Measurements from ENCODE around the gene ADGRV1.

DNA sequence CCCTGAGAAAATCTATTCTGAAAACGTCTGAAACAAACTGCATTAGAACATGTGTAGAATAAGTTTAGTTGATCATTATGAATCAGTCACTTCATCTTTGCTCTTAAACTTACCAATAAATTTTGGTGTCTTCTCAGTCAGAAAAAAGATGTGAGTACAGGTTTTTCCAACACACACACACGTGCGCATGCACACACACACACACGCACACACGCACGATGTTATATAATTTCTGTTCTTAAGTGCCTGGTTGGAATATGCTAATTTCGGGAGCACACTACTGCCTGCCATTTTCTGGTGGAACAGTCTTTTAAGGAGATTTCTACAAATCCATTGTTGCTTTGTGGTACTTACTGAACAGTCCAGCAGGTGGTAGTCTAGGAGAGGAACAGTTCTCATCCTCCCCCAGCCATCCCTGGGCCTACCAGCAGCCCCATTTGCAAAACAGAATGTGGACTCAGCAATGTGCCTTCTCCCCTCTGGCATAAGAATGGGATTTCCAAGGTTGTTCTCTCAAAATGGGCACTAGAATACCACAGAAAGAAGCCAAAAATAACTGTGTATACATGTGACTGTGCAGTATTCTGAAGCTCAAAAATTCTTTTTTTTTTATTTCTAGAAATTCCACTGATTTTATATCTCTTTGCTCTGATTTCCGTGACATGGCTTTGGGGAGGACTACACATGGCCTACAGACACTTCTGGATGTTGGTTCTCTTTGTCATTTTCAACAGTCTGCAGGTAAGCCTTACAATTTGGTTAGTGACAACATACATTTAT lies 543.2 kb downstream of the ADGRV1 start:
- TF ChIP-seq ZNF384 (IDR thresholded peaks at IDR 0.05) (no peak), ELF4 (IDR thresholded peaks at IDR 0.05) (no peak), ARNT (IDR thresholded peaks at IDR 0.05) (no peak), FOXA1 (IDR thresholded peaks at IDR 0.05) (no peak), TARDBP (IDR thresholded peaks at IDR 0.05) (no peak), FOXM1 (IDR thresholded peaks at IDR 0.05; ENCODE audit: borderline replicate concordance) (no peak), SUZ12 (IDR thresholded peaks at IDR 0.05) (no peak), CTBP1 (IDR thresholded peaks at IDR 0.05; ENCODE audit: borderline replicate concordance) (no peak), FOXK2 (IDR thresholded peaks at IDR 0.05) (no peak), HDGF (IDR thresholded peaks at IDR 0.05; ENCODE audit: borderline replicate concordance) (no peak)
- TF ChIP-seq, protein P1, sequence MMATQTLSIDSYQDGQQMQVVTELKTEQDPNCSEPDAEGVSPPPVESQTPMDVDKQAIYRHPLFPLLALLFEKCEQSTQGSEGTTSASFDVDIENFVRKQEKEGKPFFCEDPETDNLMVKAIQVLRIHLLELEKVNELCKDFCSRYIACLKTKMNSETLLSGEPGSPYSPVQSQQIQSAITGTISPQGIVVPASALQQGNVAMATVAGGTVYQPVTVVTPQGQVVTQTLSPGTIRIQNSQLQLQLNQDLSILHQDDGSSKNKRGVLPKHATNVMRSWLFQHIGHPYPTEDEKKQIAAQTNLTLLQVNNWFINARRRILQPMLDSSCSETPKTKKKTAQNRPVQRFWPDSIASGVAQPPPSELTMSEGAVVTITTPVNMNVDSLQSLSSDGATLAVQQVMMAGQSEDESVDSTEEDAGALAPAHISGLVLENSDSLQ (IDR thresholded peaks at IDR 0.05) = no peak
